GM19240 (cell line): ENCODE measurements around the gene RHBDF2.
"Not testable (repeated sequence)": the region's sequence is repeated elsewhere in the genome, so short reads cannot be mapped to it uniquely, and the experiment has no call there.

Experiments
- DNase-seq: peaks from one replicate; pipeline ENCODE4 v3.0.0; 2011; ENCODE audit warnings: low spot score; ENCODE audit not compliant: insufficient read length

Gene RHBDF2

DNA sequence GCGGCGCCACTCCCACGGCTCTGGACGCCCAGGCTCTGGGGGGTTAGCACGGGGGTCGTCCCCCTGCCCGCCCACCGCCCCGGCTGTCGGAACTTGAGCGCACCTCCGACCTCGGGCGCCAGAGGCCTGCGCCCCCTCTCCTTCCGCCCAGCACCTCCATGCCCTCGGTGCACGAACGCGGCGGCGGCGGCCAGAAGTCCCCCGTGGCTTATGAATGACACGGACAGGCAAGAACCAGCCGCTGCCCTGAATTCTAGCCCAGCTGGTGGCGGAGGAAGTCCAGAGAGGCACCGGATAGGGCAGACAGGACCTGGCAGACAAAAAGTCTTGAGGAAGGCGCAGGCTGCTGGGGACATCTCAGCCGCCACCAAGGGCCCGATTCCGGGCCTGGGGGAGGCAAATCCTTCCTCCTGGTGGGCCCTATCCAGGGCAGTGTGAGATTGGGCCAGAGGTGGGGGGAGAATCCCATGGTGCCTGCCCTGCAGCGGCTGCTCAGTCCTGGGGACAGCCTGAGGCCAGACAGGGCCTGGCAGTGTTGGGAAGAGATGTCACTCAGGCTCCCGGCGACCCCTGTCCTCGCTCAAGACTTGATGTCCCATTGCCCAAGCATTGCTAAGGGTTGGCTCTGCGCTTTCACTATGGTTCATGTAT, 37.2 kb upstream of the RHBDF2 start:
- DNase-seq, result no peak

DNA sequence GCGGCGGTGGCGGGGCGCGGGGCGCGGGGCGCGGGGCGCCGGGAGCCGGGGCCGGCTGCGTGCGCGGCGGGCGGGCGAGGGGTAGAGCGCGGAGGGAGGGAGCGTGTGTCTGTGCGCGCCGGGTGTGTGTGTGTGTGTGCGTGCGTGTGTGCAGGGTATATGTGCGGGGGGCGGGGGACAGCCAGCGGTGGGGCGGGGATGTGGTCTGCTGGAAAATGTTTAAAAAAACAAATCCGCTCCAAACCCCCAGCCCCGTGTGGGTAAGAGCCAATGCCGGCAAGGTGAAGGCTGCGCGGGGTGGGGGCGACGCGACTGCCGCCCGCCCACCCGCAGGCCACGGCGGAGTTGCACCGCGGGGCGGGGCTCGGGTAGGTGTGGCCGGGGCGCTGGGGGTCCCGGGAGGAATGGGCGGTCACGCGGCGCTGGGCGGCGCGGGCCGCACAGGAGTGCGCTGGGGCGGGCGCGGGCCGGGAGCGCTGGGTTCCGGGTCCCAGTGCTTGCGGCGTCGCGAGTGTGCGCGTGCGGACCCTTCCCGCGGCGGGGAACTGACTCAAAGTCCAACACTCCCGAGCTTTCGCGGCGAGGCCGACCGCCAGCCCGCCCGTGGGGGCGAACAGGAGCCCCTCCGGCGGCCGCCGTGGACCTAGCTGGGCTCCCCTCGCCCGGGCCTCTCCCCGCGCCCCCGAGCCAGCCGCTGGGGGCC, 36.5 kb upstream of the RHBDF2 start, which contains the start of gene CYGB:
Gene CYGB, minus strand, starts transcription at position 132 of the 703 bp plus-strand sequence. CDS start 167 bp downstream, outside the sequence.
- no peak for DNase-seq

DNA sequence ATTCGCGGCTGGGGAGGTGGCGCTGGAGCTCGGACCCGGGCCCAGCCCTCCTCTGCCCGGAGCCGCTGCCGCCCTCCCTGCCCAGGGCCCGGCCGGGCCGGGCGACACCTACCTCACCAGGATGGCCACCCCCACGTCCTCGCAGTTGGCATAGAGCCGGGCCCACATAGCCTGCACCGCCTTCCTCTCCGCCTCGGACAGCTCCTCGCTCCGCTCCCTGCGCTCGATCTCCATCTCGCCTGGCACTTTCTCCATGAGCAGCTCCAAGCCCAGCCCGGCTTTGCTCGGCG, 36.0 kb upstream of the RHBDF2 start:
- no peak for DNase-seq

DNA sequence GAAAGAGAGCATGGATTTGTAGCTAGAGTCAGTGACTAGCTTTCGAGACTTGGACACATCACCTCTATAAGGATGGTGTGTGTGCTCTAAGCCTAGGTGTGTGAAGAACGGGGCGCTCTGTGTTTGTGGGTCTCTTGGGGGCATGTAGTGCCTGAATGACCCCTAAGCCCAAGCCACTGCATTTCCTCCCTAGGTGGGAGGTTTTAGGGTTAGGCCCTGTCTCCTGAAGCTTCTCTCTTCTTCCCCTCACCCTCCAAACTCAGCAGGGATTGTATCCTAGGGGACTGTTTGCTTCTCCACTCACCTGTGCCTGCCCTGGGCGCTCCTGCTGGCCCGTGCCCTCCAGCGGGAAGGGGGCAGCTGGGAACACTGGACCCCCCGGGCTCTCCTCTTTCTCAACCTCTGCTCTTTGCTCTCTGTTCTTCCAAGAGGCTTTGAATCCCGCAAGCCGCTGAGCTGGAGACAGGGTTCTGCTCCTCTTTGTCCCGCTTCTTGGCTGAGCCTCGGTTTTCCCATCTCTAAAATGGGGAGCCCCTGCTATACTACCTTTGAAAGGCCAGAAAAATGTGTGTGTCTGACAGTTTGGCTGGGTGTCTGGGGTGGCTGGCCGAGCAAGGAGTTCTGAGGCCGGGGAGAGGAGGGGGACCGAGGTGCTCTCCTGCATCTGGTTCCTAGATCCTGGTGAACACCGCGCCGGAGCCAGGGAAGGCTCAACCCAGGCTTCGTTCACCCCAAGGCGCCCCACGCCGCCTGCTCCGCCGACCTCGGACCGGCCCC, 35.5 kb upstream of the RHBDF2 start:
- no peak for DNase-seq

DNA sequence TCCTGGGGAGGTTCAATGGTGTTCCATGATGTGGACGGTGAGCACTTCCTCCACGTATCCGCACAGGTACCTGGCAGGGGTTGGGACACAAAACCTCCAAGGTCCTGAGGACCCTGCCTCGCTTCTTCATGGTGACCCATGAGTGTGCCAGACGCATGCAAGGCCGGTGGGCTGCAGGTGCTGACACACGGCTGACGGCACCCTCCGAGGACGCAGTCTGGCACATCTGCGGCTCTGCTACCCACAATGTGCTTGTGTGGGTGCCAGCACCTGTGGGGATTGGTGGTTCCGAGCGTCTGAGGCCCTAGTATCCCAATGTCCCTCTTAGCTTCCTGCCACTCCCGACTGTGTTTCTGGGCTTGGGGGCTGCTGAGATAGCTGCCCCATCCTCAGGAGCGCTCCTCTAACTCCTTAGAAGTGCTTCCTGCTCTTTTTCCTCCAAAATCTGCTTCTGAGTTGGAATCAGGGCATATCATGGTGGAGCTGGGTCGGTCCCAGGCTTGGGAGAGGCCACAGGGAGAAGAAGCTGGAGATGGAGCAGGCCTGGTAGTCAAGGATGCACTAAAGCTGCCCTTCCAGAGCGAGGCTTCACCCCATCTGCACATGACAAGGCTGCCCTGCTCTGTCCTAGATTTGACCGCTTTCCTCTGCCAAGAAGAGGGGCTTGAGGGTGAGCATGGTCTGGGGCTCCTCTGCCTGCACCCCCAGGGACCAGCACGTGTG, 34.7 kb upstream of the RHBDF2 start:
- no peak for DNase-seq

DNA sequence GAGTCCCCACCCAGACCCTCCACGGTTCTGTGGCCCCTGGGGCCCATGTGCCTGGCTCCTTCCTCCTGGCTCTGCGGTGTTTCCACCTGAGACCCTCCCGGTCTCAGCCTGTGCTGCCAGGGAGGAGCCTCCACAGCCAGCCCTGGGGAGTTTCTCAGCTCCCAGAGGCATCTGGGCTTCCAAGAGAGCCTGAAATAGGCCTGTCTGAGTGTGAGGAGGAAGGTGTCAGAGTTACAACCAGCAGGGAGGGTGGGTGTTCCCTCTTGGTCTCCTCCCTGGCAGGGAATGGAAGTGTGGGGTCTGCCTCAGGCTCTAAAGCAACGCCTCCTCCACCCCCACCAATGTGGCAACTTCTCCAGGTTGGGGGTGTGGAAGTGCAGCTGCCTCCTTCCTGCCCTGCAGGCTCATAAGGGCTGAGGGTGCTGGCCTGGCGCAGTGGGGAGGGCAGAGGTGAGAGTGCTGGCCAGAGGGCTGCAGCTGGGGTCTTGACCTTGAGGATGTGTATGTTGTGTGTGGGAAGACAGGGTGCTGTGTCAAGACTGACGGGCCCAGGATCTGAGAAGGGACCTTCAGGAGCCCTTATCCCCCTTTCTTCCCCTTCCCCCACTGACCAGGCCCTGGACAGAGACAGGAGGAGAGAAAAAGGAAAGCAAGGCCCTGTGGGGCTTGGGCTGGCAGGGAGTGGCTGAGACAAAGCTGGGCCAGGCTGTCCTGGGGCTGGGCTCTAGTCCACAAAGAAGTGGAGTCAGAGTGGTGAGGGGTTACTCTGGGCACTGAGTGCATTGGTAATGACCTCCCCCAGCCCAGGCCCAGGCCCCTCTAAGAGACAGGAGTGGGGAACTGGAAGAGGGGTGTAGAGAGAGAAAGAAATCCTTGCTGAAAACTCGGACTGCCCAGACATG, 33.9 kb upstream of the RHBDF2 start:
- DNase-seq, result no peak

DNA sequence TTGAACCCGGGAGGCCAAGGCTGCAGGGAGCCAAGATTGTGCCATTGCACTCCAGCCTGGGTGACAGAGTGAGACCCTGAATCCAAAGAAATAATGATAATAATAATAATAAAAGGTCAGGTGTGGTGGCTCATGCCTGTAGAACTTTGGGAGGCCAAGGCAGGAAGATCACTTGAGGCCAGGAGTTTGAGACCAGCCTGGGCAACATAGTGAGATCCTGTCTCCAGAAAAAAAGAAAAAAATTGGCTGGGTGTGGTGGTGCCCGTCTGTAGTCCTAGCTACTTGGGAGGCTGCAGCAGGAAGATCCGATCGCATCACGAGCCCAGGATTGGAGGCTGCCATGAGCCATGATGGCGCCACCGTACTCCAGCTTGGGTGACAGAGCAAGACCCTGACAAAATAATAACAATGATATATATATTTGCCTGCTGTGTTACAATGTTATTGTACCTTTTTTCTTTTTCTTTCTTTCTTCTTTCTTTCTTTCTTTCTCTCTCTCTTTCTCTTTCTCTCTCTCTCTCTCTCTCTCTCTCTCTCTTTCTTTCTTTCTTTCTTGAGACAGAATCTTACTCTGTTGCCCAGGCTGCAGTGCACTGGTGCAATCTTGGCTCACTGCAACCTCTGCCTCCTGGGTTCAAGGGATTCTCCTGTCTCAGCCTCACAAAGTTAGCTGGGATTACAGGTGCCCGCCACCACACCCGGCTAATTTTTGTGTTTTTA, 32.6 kb upstream of the RHBDF2 start:
- not testable (repeated sequence) for DNase-seq

DNA sequence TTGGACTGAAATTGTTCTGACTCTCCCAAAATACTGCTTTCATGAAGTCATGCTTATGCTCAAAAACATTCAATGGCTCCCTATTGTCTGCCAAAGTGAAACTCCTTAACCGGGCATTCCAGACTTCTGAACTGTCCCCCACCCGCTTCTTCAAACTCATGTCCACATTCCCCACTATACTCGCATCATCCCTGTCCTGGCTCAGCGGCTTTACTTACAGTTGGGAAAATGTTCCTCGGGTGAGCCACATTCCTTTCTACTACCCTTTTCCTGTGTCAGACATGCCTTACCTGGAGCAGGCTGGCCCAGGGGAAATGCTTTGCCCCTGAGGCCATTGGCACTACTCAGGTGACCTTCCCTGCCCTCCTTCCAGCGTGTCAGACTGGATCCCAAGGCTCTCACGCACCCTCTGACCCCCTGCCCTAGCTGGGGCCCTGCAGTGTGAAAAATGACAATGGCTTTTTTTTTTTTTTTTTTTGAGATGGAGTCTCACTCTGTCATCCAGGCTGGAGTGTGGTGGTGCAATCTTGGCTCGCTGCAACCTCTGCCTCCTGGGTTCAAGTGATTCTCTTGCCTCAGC, 30.9 kb upstream of the RHBDF2 start:
- no peak for DNase-seq

DNA sequence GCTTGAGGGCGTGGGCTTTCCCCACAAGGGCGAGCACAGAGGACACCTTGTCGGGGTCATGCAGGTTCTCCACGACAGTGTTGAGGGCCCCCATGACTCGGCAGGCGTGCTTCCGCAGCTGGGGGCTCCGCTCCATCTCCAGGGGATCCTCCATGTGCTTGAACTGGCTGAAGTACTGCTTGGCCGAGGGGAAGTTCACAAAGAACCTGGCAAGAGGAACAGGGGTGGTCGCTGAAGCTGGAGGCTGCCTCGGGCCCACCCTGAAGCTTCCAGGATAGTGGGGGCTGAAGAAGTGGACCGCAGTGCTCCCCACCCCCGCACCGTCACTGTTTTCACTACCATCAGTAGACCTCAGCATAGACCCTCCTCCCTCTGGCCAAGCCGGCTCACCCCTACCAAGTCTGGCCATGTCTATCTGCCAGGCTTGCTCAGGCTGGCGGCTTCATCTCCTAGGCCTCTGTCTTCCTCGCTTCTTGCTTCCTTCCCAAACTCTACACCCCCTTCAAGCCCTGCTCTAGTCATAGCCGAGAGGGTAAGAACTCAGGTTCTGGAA, 30.3 kb upstream of the RHBDF2 start:
- no peak for DNase-seq

DNA sequence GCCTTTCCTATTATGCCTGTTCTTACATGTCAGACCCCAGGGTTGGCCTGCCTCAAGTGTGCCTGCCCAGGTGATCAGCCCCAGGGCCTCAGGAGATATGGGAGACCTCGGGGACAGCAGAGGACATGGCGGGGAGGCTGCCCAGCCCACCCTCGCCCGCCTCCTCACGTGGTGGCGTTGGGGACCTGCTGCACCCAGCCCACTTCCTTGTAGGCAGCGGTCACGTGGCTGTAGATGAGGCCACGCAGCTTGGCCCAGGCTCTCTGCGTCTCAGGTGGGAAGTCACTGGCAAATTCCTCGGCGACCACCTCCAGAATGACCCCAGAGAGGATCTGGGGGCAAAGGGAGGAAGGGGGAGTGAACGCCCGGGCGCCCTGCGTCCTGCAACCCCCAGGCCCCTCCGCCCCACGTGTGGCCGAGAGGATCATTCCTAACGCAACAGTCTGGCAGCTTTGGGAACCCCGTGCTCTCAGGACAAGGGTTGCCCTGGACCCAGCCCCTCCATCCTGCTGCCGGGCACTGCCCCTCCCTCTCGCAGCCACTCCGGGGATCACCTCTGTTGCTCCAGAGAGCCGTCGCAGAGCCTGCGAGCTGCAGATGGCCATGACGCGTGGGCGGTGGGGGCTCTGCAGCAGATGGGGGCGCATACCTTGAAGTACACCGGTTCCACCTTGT, 29.7 kb upstream of the RHBDF2 start:
- DNase-seq, result no peak

DNA sequence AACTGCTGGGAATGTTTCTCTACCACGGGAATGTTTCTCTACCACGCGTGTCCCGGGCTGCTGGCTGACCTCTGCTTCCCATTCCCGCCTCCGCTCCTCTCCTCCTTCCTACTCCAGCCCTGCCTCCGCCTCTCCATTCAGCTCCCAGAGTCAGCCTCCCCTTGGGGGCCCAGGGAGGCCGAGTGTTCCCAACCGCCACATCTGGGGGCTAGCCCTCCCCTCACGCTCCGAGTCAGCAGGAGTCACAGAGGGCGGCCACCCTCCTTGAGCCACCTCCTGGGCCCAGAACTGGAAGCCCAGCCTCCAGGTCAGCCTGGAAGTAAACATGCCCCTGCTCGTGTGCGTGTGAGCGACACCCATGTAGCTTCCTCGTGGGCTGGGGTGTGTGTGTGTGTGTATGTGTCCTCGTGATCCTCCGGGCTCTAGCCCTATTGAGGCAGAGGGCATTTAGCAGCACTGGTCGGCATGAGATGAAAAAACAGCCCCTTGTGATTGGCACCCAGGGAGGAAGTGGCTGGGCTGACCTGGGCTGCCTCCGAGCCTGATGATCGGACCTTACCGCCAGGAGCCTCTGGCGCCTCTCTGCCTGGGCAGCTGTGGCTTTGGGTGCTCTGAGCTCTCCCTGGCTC, 29.0 kb upstream of the RHBDF2 start:
- no peak for DNase-seq

DNA sequence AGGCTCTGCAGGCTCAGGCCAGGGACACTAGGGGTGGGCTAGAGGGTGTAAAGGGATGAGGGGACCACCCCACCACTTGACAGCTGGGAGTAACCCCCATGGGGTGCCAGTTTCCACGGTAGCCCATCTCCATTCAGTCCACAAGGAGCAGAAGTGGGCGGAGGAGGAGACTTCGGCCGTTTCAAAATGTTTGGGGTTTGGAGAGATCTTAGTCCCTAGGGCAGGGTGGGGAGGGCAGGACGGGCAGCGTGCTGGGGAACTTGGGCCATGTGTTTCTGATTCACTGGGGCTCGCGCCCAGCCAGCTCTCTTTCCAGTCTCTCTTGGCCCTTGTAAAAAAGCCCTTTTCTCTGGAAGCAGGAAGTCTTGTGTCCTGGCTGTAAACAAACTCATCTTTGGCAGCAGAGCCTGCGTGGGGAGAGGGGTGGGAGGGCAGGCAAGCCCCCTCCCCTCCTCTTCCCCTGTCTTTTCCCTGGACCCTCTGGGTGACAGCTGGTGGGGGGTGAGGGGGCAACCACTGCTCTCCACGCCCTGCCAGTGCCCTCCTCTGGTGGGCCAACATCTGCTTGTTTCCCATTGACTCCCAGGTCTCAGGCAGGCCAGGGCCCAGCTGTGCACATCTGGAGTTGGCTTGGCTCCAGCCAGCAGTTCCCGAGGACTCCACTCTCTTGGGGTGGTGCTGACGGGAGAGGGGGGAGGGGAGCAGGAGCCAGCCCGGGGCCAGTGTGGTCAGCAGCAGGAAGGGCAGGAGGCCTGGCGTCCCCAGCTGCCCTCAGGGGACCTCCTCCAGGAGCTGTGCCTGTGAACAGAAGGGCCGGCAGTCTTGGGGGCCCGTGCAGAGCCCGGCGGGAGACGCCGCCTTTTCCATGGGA, 28.2 kb upstream of the RHBDF2 start:
- no peak for DNase-seq

DNA sequence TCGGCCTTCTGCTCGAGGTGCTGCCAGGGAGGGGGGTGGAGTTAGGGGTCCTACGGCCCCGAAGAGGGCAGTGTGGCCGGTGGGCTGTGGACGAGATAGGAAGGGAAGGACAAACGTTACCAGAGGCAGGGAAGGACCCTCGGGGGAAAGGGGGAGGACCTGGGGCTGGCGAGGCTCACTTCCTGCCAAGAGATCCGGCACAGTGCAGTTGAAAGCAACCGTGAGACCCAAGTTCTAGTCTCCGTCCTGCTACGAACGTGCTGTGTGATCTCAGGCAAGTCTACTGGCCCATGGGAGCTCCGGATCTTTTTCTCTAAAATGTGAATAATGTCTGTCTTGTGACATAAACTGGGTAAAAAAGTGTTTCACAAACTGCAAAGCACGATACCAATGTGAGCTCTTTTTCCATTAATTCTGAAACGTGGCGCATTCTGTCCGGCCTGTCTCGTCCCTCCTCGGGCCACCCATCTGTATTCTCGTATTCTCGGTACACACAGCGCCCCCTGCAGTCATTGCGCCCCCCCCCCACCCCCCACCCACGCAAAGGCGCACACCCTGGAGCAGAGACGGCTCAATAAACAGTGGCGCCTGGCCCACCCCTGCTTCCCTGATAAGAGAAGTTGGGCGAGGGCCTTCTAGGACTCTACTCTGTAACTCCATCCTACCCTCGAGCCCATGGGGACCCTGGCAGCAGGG, 27.5 kb upstream of the RHBDF2 start:
- DNase-seq, result no peak

DNA sequence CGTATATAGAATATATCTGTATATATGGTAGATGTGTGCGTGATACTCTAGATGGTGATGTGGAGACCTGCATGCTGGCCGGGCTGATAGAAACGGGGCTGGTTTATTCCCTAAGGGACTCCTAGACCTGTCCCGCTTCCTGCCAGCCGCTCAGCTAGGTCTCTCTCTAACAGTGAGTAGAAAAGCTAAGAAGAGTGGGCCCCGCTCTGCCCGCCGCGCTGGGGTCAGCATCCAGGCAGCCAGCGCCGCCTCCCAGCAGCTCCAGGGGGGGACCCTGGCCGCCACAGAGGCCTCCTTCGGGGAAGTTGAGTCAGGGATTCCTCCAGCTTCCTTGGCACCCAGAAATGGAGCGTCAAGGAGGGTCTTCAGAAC, 26.9 kb upstream of the RHBDF2 start:
- DNase-seq, result no peak

DNA sequence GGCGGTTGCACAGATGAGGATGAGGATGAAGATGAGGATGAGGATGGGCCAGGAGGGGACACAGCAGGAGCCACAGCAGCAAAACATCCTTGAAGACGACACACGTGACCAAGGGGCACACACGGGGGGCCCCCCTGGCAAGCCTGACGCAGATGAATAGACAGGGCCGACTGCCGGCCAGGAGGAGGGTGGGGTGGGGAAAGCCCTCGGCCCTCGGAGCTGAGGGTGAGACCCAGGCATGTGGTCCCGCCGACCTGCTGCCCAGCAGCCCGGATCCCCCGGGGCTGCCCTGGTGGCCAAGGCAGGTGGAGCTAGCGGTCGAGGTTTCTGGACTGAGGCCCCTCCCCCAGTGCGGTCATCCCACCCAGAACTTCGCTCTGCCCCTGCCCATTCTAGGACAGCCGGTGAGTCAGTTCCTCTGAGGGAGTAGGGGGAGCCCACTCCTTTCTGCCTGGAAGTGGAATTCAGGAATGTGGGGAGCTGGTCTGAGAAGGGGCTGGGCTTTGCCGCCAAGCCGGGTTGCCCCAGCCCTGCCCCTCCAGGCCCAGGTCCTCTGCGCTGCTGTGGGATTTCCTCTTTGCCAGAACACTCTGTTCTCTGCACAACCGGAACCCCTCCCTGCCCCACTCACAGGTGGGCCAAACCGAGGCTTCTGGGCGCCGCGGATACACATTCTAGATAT, 26.3 kb upstream of the RHBDF2 start:
- no peak for DNase-seq

DNA sequence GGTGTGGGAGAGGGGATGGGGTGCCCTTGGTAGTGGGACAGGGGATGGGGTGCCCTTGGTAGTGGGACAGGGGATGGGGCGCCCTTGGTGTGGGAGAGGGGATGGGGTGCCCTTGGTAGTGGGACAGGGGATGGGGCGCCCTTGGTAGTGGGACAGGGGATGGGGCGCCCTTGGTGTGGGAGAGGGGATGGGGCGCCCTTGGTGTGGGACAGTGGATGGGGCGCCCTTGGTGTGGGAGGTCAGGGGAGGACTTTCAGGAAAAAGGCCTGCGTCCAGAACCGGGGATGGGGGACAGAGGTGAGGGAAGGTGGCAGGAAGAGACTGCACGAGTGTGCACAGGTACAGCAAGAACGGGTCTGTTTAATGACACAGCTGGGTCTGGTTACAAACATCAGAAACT, 25.8 kb upstream of the RHBDF2 start:
- not testable (repeated sequence) for DNase-seq

DNA sequence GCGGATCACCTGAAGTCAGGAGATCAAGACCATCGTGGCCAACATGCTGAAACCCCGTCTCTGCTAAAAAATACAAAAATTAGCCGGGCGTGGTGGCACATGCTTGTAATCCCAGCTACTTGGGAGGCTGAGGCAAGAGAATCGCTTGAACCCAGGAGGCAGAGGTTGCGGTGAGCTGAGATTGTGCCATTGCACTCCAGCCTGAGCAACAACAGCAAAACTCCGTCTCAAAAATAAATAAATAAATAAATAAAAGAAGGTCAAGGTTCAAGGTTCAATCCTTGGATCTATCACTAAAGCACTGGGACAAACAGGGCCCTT, 24.2 kb upstream of the RHBDF2 start:
- DNase-seq, result not testable (repeated sequence)
